GM12873 (cell line): ENCODE measurements around the gene TUG1.

Source experiments
- TF ChIP-seq, protein P1 (sequence below): IDR thresholded peaks from 2 replicates; pipeline ENCODE4 v1.5.1; 2012; ENCODE audit warnings: low read depth, mild to moderate bottlenecking, moderate library complexity, low read length, control low read depth; ENCODE audit not compliant: insufficient read depth; ENCODE audit errors: missing control alignments

Gene TUG1

DNA sequence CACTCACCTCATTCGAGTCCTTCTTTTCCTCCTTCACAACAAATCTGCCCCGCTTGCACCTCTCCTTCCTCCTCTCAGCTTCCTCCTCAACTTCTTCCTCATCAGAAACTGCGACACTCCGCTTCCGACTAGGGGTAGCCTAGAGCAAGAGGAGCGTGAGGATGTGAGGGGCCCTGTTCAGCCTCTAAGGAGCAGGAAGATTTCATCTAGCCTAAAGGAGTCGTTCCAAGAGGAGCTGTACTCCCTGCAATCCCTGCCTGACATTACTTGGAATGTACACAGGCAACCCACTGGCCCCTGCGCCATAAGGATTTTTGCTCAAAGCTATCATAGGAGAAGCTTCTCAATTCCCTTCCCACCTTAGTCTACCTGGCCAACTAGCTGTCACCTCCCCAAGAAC, 35.0 kb upstream of the TUG1 start:
- TF ChIP-seq, protein P1, sequence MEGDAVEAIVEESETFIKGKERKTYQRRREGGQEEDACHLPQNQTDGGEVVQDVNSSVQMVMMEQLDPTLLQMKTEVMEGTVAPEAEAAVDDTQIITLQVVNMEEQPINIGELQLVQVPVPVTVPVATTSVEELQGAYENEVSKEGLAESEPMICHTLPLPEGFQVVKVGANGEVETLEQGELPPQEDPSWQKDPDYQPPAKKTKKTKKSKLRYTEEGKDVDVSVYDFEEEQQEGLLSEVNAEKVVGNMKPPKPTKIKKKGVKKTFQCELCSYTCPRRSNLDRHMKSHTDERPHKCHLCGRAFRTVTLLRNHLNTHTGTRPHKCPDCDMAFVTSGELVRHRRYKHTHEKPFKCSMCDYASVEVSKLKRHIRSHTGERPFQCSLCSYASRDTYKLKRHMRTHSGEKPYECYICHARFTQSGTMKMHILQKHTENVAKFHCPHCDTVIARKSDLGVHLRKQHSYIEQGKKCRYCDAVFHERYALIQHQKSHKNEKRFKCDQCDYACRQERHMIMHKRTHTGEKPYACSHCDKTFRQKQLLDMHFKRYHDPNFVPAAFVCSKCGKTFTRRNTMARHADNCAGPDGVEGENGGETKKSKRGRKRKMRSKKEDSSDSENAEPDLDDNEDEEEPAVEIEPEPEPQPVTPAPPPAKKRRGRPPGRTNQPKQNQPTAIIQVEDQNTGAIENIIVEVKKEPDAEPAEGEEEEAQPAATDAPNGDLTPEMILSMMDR = no peak

DNA sequence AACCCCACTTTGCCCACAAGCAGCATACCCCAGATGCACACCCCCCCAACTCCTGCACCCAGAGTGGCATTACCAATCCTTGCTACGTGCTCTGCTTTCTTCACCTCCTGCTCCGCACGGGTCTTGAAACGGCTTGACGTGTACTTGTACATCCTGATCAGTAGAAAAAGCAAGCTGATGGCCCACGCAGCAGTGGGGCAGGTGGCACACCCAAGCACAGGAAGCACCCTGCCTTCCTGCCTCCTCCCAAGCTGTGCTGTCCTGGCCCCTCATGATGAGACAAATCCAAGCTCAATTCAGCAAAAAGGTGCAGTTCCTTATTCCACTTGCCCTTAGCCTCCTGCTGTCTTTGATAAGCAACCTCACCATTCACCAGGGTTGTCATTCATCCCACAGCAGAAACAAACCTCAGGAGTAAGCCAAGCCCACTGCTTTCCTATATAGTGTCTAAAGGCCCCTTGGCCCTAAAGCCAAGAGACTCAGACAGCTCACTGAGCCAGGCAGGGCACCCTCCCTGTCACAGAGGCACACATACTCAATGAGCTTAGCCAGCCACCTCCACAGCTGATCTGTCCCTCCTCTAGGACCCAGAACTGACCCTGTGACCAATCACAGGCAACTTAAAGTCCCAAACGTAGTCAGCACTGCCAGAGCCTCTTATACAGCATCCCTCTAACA, 28.2 kb upstream of the TUG1 start:
- TF ChIP-seq, protein P1 = no peak

DNA sequence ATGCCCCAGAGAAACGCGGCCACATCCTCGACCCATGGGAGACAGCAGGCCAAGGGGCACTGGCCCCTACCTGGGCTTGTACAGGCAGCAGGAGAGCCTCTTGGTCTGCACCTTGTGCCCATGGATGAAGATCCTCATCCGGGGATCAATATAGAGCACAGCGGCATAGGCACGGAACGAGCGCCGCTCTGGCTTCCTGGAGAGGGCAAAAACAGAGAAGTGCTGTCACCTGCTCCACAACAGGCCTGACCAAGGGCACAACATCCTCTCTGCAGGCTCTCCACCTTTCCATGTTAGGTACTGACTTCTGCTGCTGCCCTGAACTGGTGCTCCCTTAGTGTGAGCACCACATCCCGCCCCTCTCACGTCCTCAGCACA, 27.7 kb upstream of the TUG1 start:
- TF ChIP-seq, protein P1 = no peak

DNA sequence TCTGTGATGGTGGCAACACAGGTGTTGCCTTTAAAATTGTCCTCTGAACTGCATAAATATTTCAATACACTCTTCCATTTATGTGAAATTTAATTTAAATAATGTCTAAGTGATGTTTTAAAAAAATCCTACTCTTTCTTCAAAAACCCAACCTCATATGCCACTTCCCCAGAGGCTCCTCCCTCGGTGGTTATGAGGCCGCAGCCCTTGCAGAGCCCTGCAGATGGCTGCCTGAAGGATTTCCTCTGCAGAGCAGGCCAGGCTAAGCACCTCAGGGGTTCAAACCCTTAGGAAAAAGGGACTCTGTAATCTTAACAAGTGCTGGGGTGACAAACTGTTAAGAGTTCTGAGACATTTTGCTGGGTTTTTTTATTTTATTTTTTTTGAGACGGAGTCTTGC, 25.7 kb upstream of the TUG1 start:
- TF ChIP-seq, protein P1 = no peak

DNA sequence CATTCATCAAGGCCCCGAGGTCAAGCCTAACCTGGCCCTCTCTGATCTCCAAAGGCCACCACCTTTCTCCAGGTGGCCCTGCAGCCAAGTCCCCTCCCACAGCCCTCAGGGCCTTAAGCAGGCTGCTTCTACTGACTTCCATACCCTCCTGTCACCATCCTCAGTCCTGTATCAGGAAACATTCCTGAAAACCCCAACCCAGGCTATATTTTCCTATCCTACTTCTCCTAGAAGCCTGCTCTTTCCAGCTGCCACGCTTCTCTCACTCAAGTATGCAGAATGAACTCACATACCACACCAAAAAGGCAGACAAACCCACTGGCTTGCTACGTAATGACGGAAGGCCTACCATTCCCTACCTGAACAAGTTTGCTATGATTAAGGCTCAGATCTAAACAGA, 24.1 kb upstream of the TUG1 start:
- TF ChIP-seq, protein P1 = no peak

DNA sequence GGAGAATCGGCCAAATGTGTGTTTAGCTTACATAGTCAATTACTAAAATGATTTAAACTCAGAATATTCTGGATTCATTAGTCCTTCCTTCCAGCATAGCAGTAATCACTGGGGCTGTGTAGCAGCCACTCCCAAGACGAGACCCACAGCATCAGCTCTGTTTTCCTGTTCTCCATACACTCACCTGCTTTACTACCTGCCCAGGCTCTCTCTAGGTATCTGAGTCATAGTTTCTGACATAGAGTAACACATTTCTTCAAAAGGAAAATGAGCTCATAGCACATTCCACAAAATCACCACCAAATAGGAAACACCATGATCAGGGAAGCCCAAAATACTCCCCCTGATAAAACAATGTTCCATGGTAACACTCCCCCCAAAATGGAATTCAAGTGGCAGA, 23.4 kb upstream of the TUG1 start:
- TF ChIP-seq, protein P1 = no peak

DNA sequence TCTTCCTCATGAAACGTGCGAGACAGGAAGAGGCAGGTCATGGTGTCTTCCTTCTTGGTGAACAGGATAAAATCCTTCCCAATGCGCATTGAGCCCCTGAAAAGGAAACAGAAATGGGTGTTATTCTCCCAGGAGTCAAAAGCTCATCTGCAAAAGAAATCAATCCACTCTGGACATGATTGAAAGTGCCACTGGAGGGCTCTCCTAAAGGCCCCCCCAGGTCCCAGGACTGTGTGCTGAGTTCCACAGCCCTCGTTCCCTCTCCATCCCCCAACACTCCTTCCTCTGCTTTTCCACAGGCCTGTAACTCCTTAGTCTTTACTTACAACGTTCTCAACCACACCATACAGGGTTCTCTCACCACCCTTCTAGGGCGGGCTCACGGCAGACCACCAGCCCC, 22.7 kb upstream of the TUG1 start:
- TF ChIP-seq, protein P1 = no peak
